GM19397 (cell line): ENCODE data around the gene KLHL35.

Source experiments
- ATAC-seq: cut with Tn5 transposase; IDR thresholded peaks from one replicate; pipeline ENCODE4 v1.9.1; 2021; ENCODE audit warnings: mild to moderate bottlenecking, moderate library complexity; ENCODE audit not compliant: unreplicated experiment

Gene KLHL35

DNA sequence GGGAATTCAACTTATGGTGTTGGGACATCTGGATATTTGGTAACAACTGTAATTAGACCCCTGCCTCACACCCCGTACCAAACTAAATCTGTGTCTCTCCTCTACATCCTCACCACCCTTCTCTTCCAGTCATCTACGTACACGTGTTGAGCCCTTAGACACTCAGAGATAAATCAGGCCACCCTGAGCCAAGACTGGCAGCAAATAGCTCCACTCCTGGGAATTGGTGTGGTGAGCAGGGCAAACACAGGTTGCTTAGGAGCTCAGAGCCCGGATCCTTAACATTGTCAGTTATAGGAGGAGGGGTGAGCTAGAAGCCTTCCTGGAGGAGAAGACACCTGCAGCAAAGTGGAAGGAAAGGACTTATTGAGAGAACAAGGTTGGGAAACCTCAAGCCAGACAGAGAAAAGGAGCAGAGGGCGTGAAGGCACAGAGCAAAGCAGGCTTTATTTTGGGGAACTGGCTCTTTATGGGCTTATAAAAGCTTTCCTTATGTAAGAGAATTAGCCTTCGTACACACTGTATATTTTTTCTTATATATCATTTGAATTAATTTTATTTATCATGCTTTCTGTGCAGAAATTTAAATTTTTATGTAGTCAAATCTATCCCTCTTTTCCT lies 36.9 kb upstream of the KLHL35 start:
- ATAC-seq = no peak

DNA sequence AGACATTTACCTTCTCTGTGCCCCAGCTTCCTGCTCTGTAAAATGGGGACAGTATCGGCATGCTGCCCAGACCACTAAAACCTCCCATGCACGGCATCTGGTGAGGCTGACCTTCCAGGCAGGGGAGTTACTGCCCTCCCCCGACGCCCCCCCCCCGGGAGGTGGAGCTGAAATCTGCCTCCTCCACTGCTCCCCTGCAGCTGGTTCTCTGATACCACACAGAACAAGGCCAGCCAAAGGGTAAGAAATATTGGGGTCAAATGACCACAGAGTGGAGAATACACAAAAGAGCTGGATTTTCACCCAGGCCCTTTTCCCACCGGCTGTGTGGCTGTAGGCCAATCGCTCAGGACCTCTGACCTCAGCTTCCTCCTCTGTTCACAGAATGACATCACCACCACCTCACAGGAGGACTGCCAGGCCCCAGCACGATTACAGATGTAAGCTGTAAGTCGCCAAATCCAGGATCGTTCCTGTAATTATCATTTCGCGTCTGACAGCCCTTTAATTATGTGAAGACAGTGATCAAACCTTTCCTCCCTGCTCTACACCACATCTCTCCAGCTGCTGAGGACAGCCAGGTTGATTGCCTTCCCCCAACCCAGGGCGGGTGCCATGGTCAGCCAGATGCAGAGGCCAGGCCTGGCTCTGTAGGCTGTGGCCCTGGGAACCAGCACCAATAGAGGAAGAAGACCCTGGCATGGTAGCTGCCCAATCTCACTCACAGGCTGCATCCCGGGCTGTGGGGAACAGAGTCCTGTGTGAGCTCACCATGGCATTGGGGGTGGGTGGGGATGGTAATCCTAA lies 35.7 kb upstream of the KLHL35 start:
- no peak for ATAC-seq

DNA sequence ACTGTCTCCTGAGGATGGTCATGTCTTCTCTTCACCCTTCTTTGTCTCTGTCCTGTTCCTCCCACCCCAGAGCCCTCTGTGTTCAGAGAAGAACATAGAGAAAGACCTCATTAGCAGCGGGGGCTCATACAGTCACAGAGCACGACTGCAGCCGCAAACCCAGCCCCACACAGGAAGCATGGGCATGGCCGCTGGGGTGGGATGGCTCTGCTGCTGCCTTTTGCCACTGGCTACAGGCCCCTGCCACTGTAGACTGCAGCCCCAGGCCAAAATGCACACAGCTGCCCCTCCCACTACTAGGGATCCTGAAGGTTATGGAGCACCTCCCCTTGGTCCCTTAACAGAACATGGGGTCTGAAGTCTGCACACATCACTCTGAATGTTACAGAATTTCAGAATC lies 34.9 kb upstream of the KLHL35 start:
- ATAC-seq = no peak

DNA sequence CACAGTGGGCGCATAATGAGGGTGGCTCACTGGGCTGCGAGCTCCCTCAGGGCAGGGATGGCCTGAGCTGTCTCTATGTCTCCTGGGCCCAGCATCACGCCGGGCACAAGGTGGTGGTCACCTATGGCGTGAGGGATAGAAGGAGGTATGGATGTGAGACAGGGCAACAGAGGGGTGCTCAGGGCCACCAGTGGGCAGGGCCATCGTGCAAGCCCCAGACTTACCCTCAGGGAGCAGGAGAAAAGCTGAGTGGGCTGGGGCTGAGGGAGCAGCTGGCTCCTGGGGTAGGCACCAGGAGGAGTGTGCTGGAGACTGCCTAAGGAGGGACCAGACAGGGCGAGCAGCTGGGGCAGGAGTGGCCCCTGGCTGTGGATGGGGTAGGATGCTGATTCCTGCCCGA lies 34.3 kb upstream of the KLHL35 start:
- no peak for ATAC-seq

DNA sequence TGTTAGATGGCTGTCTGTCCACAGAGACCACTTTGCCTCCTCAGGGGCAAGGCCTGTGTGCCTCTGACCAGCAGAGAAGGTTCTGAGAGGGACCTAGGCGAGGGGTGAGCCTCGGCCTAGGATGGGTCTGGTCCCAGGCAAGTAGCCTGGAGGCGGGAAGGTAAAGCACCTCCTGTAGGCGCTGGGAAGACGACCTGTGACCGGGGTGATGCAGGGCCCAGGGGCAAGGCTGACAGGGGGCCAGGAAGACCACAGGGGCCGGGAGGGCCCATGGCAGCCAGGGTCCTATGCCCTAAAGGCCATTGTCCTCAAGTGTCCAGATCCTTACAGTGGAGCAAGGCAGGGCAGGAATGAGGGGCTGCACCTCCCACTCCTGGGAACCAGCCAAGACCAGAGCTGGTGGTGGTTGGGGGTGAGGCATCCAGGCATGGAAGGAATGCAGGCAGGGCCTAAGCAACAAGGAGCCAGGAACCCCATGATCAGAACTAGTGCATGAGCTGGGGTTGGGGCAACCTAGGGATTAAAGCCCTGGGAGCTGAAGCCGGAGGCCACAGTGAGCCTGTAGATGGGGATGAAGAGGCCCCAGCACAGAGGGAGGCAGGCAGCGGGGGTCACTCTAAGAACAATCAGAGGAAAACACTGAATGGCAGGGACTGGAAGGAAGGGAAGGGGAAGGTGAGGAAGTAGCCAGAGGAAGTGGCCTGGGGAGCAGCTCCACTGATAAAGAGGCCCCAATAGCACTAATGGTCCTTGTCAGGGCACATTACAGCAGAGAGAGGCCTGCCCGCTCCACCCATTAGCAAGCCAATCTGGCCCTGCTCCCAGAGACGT lies 32.9 kb upstream of the KLHL35 start:
- ATAC-seq = no peak

DNA sequence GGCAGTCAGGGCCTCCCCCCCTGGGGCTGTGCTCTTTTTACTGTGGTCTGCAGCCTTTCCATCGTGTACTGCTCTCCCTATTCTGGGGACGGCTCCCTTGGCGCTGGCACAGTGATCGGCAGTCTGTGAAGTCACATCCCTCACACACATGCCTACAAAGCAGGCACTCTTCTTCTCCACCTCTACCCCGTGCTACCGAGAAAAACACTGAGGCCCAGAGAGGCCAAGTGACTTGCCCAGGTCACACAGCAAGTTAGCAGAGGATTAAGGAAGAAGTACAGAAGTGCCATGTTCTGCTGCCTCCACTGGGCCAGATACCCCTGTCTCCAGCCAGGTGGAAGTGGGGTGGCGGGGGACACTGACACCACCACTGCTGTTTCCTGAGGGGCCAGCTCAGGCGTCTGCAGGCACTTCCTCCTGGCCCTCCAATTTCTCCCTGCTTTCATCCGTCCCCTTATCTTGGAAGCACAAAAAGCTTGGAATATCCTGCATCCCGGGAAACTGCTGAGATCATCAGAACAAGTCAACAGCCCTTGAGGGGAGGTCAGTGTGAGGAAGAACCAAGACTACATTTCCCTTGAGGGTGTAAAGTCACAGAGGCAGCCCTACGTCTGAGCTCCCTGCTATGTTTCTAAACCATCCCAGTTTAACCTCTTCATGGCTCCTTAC lies 30.2 kb upstream of the KLHL35 start:
- no peak for ATAC-seq

DNA sequence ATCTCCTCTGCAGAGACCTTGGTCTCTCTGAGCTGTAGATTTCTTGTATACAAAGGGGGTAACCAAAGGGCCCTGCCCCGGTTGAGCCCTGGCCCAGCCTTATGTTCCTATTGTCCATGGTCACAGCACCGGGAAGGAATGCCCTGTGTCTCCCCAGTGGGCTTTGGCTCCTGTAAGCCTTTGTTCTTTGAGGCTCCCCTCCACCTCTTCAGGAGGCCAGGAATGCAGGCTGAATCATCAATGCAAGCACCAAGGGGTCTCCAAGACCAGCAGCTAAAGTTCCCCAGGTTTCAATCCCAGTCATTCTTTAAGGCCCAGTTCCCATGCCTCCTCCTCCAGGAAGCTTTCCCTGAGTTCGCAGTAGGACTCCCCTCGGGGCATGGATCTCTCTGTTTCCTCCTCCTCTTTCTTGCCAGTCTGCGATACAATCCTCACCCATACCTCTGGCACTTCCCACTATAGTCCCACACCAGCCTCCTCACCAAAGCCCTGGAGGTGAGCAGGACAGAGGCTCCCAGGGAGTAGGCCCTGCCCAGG lies 29.2 kb upstream of the KLHL35 start:
- no peak for ATAC-seq

DNA sequence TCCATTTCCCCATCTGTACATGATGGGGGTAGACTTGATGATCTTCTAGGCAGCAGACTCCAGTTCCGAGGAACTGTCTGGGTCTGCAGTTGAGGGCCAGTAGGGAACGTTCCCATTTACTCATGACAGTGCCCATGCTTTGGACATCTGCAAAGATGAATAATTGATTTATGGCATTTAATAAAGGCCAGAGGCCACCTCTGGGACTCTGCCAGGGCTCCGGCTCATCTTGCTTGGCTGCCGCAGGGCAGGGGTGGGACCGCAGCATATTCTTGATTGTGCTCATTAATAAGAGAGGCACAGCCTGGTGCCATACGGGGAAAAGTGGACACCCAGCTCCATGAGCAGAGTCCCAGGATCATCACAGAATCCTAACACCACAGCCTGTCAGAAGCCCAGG lies 28.1 kb upstream of the KLHL35 start:
- no peak for ATAC-seq

DNA sequence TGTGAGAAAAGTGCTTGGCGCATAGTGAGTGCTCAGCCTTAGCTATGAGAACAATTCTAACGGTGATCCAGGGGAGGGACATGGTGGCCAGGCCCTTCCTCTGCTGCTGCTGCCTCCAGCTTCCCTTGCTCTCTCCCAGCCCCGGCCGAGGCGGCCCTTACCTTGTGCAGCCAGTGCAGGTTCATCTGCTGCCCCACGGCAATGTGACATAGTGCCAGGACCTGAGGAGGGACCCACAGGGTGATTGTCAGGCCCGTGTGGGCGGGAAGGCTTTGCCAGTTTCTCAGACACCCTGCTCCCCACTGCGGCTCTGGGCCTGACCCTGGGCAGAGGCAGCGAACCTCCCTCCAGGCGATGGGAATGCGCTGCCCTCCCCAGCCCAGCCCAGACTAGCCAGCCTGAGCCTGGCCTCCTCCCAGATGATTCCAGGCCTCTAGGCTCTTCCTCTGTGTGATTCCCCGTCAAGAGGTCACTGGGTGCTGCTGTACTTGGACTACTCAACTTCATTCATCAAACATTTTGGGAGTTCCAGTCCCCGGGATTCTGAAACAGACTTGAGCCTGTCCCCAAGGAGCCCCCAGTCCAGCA lies 23.7 kb upstream of the KLHL35 start:
- no peak for ATAC-seq

DNA sequence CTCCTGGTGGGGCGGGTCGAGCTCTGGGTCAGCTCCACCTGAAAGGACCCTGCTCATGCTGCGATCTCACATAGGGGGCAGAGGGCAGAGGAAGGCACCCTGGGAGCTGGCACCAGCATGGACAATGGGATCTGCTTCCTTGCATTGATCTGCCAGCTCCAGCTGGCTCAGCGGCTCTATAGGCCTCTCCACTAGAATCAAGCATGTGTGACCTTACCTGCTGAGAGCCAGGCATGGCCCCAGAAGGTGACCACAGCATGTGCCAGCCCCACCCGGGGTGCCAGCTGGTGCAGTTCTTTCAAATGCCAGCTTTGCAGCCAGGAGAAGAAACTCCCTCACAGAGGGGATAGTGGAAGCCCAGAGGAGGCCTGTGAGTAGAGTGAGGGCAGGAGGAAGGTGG lies 22.0 kb upstream of the KLHL35 start:
- no peak for ATAC-seq

DNA sequence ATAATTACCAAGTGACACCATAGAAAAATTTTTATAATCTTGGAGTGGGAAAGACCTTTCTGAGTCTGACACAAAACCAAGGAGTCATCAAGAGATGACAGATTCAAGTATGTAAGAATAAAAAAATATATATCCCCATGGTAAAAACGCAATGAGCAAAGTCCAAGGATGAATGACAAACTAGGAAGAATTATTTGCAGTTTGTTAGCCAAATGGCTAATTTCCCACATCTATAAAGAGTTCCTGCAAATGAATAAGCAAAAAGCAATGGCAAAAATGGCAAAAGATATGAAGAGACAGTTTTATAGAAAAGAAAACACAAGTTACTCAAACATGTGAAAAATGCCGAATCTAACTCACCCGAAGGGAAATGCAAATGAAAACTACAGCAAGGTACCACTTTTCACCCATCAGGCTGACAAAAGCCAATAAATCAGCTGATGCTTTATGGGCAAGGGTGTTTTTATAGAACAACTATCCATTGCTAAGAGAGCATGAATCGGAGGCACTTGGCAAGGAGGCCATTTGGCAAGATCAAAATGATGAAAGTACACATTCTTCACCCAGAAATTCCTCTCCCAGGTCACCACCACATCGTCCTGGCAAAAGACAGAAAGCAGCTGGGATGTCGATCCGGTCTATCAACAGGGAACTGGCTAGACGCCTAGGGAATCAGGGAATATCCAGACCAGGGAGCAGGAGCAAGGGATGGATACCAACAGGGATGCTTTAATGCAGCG lies 21.1 kb upstream of the KLHL35 start:
- no peak for ATAC-seq

DNA sequence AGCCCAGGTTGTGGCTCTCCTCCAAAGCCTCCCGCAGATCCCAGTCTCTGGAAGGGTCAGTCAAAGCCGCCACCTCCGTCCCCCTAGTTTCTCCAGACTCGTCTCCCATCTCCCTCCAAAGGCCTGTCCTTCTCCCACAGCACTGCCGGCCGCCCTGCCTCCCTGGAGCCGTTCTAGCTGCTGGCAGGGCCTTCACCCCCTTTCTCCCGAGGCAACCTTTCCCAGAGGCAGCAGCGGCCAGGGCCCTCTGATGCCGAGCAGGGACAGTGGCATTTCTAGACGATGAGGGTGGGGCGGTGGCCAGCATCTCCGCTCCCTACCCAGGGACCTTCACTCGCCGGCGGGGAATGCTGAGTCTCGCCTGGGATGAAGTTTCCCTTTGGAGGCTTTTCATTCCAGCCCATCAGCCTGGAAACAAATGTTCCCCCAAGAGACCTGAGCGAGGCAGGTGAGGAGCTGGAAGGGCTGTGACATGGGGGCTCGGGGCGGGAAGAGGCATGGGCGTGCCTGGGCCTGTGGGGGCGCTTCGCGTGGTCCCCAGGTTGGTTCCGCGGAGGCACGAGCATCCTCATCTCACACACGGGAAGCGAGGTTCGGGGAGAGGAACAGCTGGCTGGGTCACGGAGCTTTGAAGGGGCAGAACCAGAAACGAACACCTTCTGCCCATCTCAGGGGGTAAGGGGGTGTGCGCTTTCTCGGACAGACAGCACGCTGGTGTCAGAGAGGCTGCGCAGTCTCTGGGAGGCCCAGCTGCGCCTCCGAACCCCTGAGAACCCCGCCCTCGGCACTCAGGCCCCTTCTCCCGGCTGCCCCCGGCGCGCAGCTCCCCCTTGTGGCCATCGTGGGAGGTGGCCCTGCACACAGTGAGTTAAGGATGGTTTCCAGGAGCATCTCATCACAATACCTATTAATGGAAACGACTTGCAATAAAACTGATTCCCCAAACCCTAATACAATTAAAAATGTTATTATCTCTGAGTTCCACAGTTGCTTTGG lies 18.1 kb upstream of the KLHL35 start:
- ATAC-seq = no peak

DNA sequence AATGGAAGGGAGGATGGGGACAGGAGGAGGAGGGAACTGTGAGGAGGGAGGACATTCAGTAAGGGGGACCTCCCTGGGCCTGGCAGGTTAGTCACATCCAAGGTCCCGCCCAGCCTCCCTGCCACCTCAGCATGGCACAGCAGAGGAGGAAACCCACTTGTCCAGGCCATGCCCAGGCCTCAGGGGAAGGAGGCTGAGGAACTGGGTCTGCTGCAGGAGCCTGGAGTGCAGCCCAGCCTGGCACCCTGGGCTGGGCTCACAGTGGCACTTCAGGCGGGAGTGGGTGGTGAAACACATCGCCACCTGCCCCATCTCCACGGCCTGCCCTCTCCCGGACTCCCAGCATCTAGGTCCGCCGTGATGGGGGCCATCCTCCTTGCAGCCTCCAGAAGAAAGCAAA lies 17.2 kb upstream of the KLHL35 start:
- no peak for ATAC-seq

DNA sequence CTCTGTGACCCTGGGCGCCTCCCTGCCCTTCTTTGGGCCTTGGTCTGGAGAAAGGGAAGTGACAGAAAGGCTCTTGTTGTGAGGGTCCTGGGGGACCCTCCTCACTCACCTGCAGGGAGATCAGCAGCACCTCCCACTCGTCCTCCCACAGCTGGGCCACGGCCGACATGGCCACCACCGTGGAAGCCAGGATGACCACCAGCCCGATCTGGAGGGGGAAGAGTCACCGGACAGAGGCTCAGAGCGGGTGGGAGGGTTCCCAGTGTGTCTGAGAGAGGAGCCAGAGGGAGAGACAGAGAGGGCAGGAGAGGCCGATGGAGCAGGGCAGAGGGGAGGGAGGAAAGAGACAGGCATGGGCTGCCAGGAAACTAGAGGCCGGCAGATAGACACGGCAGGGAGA lies 16.8 kb upstream of the KLHL35 start:
- ATAC-seq = no peak

DNA sequence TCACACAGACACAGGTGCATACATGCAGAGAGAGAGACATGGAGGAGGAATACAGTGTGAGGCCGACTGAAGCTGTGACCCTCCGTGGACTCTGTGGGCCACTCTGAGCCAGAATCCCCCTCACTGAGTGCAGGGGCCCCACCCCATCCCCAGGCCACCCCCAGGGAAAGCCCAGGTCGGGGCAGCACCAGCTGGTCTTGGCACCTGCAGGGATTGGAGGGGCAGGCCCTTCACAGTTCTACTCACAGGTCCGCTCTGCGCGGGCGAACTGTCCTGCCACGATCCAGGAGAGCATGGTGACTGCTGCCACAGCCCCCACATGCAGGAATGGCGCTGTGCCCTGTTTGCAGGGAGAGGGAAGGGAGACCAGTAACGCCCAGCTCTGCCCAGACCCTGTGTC lies 16.3 kb upstream of the KLHL35 start:
- no peak for ATAC-seq

DNA sequence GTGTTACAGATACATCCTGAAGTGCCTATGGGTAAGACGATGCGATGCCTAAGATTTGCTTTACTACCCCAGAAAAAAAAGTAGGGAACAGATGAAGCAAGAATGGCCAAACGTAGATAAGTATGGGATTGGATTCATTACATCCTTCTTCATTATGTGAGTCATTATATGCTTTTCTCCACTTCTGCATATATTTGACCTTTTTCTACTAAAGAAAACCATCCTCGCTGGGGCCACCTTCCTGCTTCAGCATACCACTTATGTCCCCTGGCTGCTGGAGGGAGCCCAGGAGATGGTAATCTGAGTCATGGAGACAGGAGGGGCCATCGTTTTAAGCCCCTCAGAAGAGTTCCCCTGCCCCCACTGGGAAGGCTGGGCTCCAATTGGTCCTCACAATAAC lies 14.4 kb upstream of the KLHL35 start:
- ATAC-seq = no peak

DNA sequence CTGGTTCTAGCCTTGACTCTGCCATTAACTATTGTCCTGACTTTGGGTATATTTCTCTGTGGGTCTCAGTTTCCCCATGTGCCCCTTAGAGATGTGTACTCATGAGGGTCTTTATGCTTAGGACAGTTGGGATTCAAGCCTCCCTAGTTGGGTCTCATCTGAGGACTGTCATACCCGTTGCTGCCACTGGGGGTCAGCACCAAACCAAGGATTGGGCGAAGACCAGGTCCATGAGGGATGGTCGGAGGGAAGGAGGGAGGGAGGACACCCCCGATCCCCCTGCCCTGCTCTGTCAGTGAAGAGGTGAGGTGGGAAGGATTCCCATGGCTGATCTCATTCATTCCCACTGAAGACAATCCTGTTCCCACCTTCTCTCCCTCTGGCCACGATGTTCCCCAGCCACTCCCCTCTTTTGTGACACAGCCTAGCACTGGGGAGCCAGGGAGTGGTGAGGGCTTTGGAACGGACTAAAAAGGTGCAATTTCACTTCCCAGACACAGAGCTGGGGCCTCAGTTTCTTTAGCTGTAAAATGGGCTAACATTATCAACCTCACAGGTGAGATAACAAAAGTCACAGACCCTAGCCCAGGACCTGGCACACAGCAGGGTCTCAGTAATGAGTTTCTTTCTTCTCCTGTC lies 12.4 kb upstream of the KLHL35 start:
- ATAC-seq = no peak

DNA sequence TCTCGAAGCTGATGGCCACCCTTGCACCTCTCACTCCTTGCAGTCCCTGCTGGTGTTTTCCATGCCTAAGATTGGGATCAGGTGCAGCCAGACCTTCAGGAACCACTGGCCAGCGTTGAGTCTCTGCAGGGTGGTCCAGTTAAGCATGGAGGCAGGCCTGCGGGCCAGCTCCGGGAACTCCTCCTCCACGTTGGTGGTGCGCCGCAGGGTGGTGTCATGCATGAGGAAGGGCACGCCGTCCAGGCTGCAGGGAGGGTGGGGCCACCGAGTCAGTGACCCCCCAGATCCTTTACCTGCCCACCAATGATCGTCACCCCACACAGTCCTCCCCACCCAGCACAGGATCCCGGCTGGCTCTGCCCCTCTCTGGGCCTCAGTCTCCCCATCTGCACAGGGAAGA lies 10.0 kb upstream of the KLHL35 start:
- ATAC-seq = no peak
